KG1 (cell line): Measurements from ENCODE around the gene COG7.
"Not testable (repeated sequence)": the region's sequence is repeated elsewhere in the genome, so short reads cannot be mapped to it uniquely, and the experiment has no call there.

Experiments used
- DNase-seq: peaks from one replicate; lab custom pipeline; 2025; lab: John Stamatoyannopoulos, UW

The COG7 gene

DNA sequence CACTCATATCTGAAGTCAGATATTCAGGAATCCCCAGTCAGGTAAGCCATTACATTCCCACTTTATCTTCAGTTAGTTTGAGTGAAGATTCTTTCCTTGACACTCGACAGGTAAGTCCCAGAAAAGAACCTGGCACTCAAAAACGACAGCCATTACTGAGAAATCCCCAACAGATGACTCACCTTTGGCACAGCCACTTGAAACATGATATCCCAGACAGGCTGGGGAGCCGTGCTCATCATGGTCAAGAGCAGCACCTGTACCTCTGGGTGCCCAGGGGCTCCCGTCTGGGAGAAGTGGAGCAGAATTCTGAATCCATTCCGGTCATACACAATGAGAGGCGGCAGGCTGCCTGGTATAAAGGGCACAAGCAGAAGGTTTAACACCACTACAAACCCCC, 16.8 kb upstream of the COG7 start:
- no peak for DNase-seq

DNA sequence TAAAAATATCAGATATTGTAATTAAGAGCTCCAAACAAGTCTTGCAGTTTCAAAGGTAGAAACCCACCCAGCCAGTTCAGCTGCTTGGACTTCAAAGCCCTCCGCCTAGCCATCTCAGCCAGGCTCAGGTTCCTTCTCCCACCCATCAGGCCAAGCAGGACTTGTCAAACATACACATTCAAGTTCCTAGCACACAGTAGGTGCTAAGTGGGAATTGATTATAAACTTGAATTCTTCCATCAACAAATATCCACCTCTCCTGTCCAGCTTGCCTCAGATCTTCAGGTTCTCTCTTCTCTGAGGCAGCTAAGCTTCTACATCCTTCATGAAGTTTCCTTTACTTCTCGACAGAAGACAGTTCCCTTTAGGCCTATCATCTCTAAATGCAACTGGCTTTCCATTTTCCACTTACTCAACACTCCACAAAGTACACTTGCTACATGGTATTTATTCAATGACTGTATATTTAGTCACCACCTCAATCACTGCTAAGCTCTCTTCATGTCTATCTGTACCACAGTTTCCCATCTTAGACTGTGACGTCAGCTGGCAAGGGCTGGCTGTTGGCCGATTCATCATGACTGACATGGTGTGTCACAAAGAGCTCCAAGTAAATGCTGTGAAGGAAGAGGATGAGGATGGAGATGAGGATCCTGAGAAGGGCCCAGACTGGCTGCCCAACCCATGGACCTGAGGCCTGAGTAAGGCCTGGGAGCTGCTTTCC, 13.3 kb upstream of the COG7 start:
- DNase-seq: no peak

DNA sequence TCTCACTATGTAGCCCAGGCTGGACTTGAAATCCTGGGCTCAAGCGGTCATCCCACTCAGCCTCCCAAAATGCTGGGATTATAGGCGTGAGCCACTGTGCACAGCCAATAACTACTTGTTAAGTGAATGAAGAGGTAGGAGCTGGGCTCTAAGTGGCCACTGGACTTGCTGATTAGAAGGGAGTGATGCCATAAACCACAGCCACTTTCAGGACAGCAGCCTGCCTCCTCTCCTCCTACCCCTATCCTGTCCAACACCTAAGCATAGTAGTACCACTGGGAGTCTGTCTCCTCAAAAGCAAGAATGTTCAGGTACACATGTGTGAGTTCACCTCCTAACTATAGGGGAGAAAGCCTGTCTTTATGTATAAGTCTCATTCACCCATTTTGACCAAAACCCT, 12.2 kb upstream of the COG7 start:
- no peak for DNase-seq

GRCh38 chr16:23464196-23464595, 11.2 kb upstream of the COG7 start:
- DNase-seq: no peak

- not testable (repeated sequence) for DNase-seq
Observed at GRCh38 chr16:23462994-23463393, 10.0 kb upstream of the COG7 start.

- DNase-seq: no peak
Observed at GRCh38 chr16:23453338-23454052, 506 bp upstream of the COG7 start.

DNA sequence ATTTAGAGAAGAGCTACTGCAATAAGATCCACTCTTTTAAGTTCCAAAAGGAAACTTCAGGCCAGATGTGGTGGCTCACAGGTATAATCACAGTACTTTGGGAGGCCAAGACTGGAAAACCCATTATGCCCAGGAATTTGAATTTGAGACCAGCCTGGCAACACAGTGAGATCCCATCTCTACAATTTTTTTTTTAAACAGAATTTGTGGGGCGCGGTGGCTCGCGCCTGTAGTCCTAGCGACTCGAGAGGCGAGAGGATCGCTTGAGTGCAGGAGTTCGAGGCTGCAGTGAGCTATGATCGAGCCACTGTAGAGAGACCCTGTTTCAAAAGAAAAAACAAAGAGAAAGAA, 793 bp downstream of the COG7 start:
- DNase-seq: no peak

GRCh38 chr16:23448392-23448791, 4.6 kb downstream of the COG7 start:
- no peak for DNase-seq

DNA sequence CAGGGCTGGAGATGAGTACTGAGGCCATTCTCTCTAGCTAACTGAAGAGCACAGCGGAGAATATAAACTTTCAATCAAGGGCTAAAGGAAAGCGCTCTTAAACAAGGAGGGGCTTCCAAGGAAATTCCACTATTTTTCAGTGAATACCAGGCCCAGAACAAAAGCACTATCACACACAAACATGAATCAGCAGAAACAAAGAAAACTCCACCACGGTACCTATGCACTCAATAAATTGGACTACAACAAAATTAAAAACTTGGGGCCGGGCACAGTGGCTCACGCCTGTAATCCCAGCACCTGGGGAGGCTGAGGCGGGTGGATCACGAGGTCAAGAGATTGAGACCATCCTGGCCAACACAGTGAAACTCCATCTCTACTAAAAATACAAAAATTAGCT, 15.4 kb downstream of the COG7 start:
- not testable (repeated sequence) for DNase-seq

GRCh38 chr16:23436951-23437350, 16.0 kb downstream of the COG7 start:
- DNase-seq: no peak

DNA sequence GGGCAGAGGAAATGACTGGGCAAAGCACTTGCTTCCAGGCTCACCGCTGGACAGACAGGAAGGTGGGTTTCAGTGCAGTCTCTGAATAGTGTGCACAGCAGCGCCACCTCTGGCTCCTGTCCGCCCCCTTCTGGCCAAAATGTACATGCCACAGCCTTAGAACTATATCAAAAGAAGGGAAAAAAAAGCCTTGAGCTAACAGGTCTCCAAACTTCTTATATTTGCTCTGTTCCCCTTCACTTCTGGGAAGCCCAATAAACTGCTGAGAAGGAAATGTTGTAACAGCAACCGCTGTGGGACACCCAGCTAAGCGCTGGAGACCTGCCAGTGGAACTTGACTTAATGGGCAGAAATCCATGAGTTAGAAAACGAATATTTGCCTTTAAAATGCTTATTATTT, 17.5 kb downstream of the COG7 start:
- peak; percentile 50 for DNase-seq

GRCh38 chr16:23434380-23434779, 18.6 kb downstream of the COG7 start:
- peak; percentile 37 for DNase-seq

- DNase-seq: no peak
Observed at GRCh38 chr16:23433261-23433920, 19.6 kb downstream of the COG7 start.

GRCh38 chr16:23432176-23433128, 20.5 kb downstream of the COG7 start:
- no peak for DNase-seq

DNA sequence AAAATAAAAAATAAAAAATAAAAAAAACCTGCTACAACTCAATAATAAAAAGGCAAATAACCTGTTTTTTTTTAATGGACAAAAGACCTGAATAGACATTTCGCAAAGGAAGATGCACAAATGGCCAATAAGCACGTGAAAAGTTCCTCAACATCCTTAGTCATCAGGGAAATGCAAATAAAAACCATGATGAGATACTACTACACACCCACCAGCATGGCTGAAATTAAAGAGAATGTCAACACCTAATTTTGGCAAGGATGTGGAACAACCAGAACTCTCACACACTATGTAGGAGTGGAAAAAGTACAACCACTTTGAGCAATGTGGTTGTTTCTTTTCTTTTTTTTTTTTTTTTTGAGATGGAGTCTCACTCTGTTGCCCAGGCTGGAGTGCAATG, 24.6 kb downstream of the COG7 start:
- no peak for DNase-seq

DNA sequence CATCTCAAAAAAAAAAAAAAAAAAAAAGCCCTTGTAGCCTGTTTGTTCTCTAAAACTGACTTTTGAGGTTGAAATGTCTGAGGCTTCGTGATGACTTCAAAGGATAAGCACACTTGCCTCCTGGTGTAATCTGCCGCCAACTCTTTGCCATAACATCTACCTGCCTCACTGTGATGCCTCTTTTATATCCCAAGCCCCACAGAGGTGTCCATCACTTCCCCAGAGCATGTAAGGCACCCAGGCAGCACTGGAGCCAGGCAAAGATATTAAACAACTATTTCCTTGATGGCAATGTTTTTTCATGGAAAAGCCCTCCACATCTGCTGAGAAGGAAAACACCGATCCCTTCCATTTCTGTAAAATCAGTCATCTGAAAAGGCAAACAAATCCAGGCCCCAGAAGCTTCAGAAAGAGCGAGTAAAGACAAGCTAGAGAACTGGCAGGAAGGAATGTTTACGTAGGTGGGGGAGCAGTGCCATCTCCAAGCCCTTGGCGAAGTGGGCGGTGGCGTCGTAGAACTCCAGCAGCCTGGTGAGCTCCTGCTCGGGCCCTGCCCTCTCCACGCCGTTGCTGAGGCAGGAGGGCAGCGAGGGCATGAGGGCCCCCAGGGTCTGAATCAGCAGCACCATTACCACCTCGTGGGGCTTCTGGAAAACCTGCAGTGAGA, 28.6 kb downstream of the COG7 start:
- DNase-seq: no peak

GRCh38 chr16:23423496-23424049, 29.4 kb downstream of the COG7 start:
- DNase-seq: no peak

DNA sequence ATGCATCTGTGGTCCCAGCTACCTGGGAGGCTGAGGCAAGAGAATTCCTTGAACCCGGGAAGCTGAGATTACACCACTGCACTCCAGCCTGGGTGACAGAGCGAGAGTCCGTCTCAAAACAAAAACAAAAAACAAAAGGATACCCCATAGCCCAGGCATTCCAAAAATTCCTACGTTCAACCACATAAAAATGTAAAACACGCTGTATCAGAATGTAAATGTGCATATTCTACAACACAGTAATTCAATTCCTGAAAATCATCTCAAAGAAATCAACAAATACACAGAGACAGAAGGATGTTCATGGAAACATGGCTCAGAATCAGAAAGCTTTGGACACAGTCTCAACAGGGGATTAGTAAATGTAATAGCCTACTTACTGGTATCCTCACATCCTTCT, 33.0 kb downstream of the COG7 start:
- DNase-seq: no peak

- DNase-seq: no peak
Observed at GRCh38 chr16:23416816-23417215, 36.2 kb downstream of the COG7 start.

- DNase-seq: no peak
Observed at GRCh38 chr16:23414731-23415130, 38.3 kb downstream of the COG7 start.

- DNase-seq: no peak
Observed at GRCh38 chr16:23410176-23410575, 42.8 kb downstream of the COG7 start.
